Endothelial cell of umbilical vein (primary cell): ENCODE measurements around the gene FADS2. TPM values are rescaled to one million over a fixed set of nuclear protein-coding genes. Genes with fewer than 3 reads are reported as not detected.

ENCODE experiments used
- BruUV-seq: library from RNA; stranded (reverse); fragments of 400-500 nt; replicated peaks from 2 replicates; lab custom pipeline; 2021; lab: Mats Ljungman, UMichigan
- CTCF ChIA-PET: fragments of 300-600, 350-600 bp; sonication (Branson Sonifier 250); formaldehyde crosslinking; loops from one replicate; lab custom pipeline; 2021; ENCODE audit warnings: antibody characterized with exemption, inconsistent platforms; lab: Charles Lee
- POLR2A ChIA-PET: fragments of 300-600, 350-600 bp; sonication (Branson Sonifier 250); formaldehyde crosslinking; loops from one replicate; lab custom pipeline; 2021; ENCODE audit warnings: antibody characterized with exemption, inconsistent platforms; lab: Charles Lee
- DNase-seq: peaks from one replicate; pipeline ENCODE4 v3.0.0-alpha.2; 2011; ENCODE audit warnings: low read depth, low spot score
- FAIRE-seq: peaks from 2 replicates; lab custom pipeline; 2011; peaks lifted over from hg19 to GRCh38; lab: Jason Lieb, UNC
- H2AFZ ChIP-seq: 2 replicates; pipeline ENCODE4 v1.6.0; 2012; ENCODE audit warnings: low read depth, low read length, control low read depth, inconsistent platforms
- H3K27ac ChIP-seq: 2 replicates; pipeline ENCODE4 v1.5.1; 2011; ENCODE audit warnings: low read depth, mild to moderate bottlenecking, control low read depth, low read length, moderate library complexity; ENCODE audit not compliant: insufficient read depth
- H3K27me3 ChIP-seq, 2 experiments: 2 replicates each; pipeline versions ENCODE4 v1.6.0 to v1.6.1; 2011; ENCODE audit warnings: low read length in 2 of 2, mixed read lengths in 1 of 2; ENCODE audit not compliant: control insufficient read depth in 2 of 2, insufficient read depth in 2 of 2
- H3K36me3 ChIP-seq, 2 experiments: 2 replicates in 1 of 2; 3 replicates in 1 of 2; pipeline ENCODE4 v1.5.1; 2011; ENCODE audit warnings: low read length in 2 of 2, mild to moderate bottlenecking in 1 of 2, moderate library complexity in 1 of 2; ENCODE audit not compliant: control insufficient read depth in 2 of 2, insufficient read depth in 2 of 2; ENCODE audit errors: extremely low read depth in 1 of 2
- H3K4me1 ChIP-seq: 3 replicates; pipeline ENCODE4 v1.5.1; 2011; ENCODE audit warnings: mild to moderate bottlenecking, low read length; ENCODE audit not compliant: control insufficient read depth, insufficient read depth; ENCODE audit errors: extremely low read depth
- H3K4me2 ChIP-seq: 2 replicates; pipeline ENCODE4 v1.6.1; 2011; ENCODE audit warnings: low read length, control low read depth, mixed read lengths; ENCODE audit not compliant: insufficient read depth
- H3K4me3 ChIP-seq, 3 experiments: fragments of 200-600 bp in 1 of 3; sonication (generic), shearing (Covaris generic) in 1 of 3; replicated peaks in 1 of 3; 2 replicates each; pipeline ENCODE4 v1.5.1; 2011 to 2016; ENCODE audit warnings: control low read depth in 3 of 3, low read length in 3 of 3, mild to moderate bottlenecking in 2 of 3, inconsistent platforms in 1 of 3, low read depth in 1 of 3, moderate library complexity in 1 of 3; ENCODE audit not compliant: insufficient read depth in 1 of 3
- H3K79me2 ChIP-seq: 2 replicates; pipeline ENCODE4 v1.6.0; 2012; ENCODE audit warnings: low read length, inconsistent platforms; ENCODE audit not compliant: control insufficient read depth, insufficient read depth
- H3K9ac ChIP-seq: replicated peaks from 2 replicates; pipeline ENCODE3; 2011; ENCODE audit warnings: low read length, control low read depth; ENCODE audit not compliant: insufficient read depth; ENCODE audit errors: extremely low read depth
- H3K9me1 ChIP-seq: replicated peaks from 3 replicates; pipeline ENCODE4 v1.6.0; 2011; ENCODE audit warnings: mild to moderate bottlenecking, low read length; ENCODE audit not compliant: control insufficient read depth, insufficient read depth; ENCODE audit errors: extremely low read depth
- H3K9me3 ChIP-seq: replicated peaks from 2 replicates; pipeline ENCODE4 v1.5.1; 2012; ENCODE audit warnings: low read length, inconsistent platforms; ENCODE audit not compliant: control insufficient read depth, insufficient read depth
- H4K20me1 ChIP-seq: replicated peaks from 2 replicates; pipeline ENCODE3; 2011; ENCODE audit warnings: mild to moderate bottlenecking, low read length; ENCODE audit not compliant: control insufficient read depth, insufficient read depth; ENCODE audit errors: extremely low read depth
- EZH2 ChIP-seq: IDR thresholded peaks from 2 replicates; pipeline ENCODE4 v1.6.1; 2012; ENCODE audit warnings: borderline replicate concordance, low read depth, mild to moderate bottlenecking, moderate library complexity, low read length, inconsistent platforms; ENCODE audit not compliant: severe bottlenecking
- FOS ChIP-seq: IDR thresholded peaks from 2 replicates; pipeline ENCODE4 v1.6.1; 2011; ENCODE audit warnings: mild to moderate bottlenecking, low read length, moderate library complexity, borderline replicate concordance; ENCODE audit not compliant: insufficient read depth
- GATA2 ChIP-seq: IDR thresholded peaks from 2 replicates; pipeline ENCODE4 v1.7.0; 2011; ENCODE audit warnings: low read depth, mild to moderate bottlenecking, moderate library complexity, mixed read lengths, low read length; ENCODE audit not compliant: insufficient read length, insufficient read depth
- JUN ChIP-seq: IDR thresholded peaks from 2 replicates; pipeline ENCODE4 v1.6.1; 2011; ENCODE audit warnings: borderline replicate concordance, low read depth; ENCODE audit not compliant: insufficient read length, insufficient read depth
- MYC ChIP-seq: IDR thresholded peaks from one replicate; pipeline ENCODE4 v1.6.1; 2011; ENCODE audit warnings: mild to moderate bottlenecking, low read depth, low read length
- POLR2A ChIP-seq: IDR thresholded peaks from 2 replicates; pipeline ENCODE4 v1.6.1; 2012; ENCODE audit warnings: low read depth, mild to moderate bottlenecking, control low read depth, low read length
- POLR2AphosphoS5 ChIP-seq: IDR thresholded peaks from 2 replicates; pipeline ENCODE4 v1.6.1; 2012; ENCODE audit warnings: low read depth, mild to moderate bottlenecking, control low read depth, low read length, moderate library complexity; ENCODE audit not compliant: insufficient read depth
- dilution Hi-C: fragments of 300-500 bp; cut with MboI; formaldehyde crosslinking; loops from one replicate; pipeline ENCODE4 v1.15.0; 2019; ENCODE audit warnings: low sequenced_read_pairs; ENCODE audit not compliant: extremely low pct_ligation_motif_present
- intact Hi-C: fragments of 100-400 bp; cut with micrococcal nuclease; formaldehyde crosslinking; loops from one replicate; pipeline ENCODE4 v1.10.0; 2022
- polyA plus RNA-seq, 4 experiments: library from polyadenylated mRNA; depleted of rRNA in 3 of 4; stranded (reverse) in 3 of 4; unstranded in 1 of 4; fragments of >200 nt; gene quantifications; 2 replicates each; pipeline versions ENCODE4 v1.2.1 to v1.2.3, GENCODE V29; 2011 to 2012; ENCODE audit warnings: missing spikeins in 1 of 4
- total RNA-seq: library from RNA; stranded (reverse); gene quantifications from 2 replicates; pipeline ENCODE4 v1.2.3, GENCODE V29; 2021
- TF ChIP-seq, protein P1 (sequence below), 2 donors: IDR thresholded peaks; 1 replicate in 1 of 2; 2 replicates in 1 of 2; pipeline ENCODE4 v1.5.1; 2011; ENCODE audit warnings: low read length in 2 of 2, mild to moderate bottlenecking in 2 of 2, moderate library complexity in 2 of 2, control low read depth in 1 of 2, inconsistent platforms in 1 of 2, low read depth in 1 of 2; ENCODE audit not compliant: insufficient read depth in 1 of 2; ENCODE audit errors: extremely low read depth in 1 of 2
- TF ChIP-seq, protein P2 (sequence below): IDR thresholded peaks from 2 replicates; pipeline ENCODE4 v1.6.1; 2011; ENCODE audit not compliant: insufficient read depth, insufficient read length

Gene FADS2
- total and polyA plus RNA-seq, 2 donors (not counting 3 experiments of a cell fraction or from before 2014, with no cell fraction given) = 668 to 898 TPM

- CTCF ChIA-PET = interaction anchor here (5.7 kb wide), 1 partner anchor 39 kb away, joined by 38 read pairs; no protein-coding TSS in a partner anchor
- peak; percentile 67 for FAIRE-seq
These were observed 8.1 kb downstream of the FADS2 start for GRCh38 chr11:61836193-61836592.

GRCh38 chr11:61837411-61838005 lies 9.4 kb downstream of the FADS2 start:
- peaks cover 72% of the 10 kb centered on the region for H3K79me2 ChIP-seq
- dilution Hi-C loops (no loop called here), intact Hi-C loops (no loop called here)
- ChIA-PET POLR2A (no interaction called here), CTCF (interaction anchor here (5.7 kb wide), 1 partner anchor 41 kb away, joined by 38 read pairs; no protein-coding TSS in a partner anchor)
- H3K4me2 ChIP-seq = no peak overlapping the region
- TF ChIP-seq JUN (no peak), EZH2 (no peak), MYC (no peak), GATA2 (no peak), POLR2A (no peak), POLR2AphosphoS5 (no peak), FOS (no peak)
- TF ChIP-seq, protein P1, sequence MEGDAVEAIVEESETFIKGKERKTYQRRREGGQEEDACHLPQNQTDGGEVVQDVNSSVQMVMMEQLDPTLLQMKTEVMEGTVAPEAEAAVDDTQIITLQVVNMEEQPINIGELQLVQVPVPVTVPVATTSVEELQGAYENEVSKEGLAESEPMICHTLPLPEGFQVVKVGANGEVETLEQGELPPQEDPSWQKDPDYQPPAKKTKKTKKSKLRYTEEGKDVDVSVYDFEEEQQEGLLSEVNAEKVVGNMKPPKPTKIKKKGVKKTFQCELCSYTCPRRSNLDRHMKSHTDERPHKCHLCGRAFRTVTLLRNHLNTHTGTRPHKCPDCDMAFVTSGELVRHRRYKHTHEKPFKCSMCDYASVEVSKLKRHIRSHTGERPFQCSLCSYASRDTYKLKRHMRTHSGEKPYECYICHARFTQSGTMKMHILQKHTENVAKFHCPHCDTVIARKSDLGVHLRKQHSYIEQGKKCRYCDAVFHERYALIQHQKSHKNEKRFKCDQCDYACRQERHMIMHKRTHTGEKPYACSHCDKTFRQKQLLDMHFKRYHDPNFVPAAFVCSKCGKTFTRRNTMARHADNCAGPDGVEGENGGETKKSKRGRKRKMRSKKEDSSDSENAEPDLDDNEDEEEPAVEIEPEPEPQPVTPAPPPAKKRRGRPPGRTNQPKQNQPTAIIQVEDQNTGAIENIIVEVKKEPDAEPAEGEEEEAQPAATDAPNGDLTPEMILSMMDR (IDR thresholded peaks at IDR 0.05; ENCODE audit: extremely low read depth in 1 of 2, insufficient read depth in 1 of 2, low read depth in 1 of 2, low read length in 2 of 2) = no peak
- TF ChIP-seq, protein P2, sequence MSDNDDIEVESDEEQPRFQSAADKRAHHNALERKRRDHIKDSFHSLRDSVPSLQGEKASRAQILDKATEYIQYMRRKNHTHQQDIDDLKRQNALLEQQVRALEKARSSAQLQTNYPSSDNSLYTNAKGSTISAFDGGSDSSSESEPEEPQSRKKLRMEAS = no peak
- no peaks in the 10 kb centered on the region for H3K27me3 ChIP-seq
- peaks cover 34% of the 10 kb centered on the region for H3K4me1 ChIP-seq
- no peaks in the 10 kb centered on the region for H4K20me1 ChIP-seq
- H3K9me1 ChIP-seq = no peaks in the 10 kb centered on the region
- H3K27ac ChIP-seq = no peak overlapping the region
- no peaks in the 10 kb centered on the region for H3K9me3 ChIP-seq
- DNase-seq (no peak), FAIRE-seq (no peak)
- BruUV-seq = no TSS peak
- no peak overlapping the region for H2AFZ ChIP-seq
- H3K9ac ChIP-seq = no peak overlapping the region
- peaks cover 29 to 35% of the 10 kb centered on the region in 2 experiments for H3K36me3 ChIP-seq
- H3K4me3 ChIP-seq = no peak overlapping the region

More at GRCh38 chr11:61836193-61836592, 8.1 kb downstream of the FADS2 start:
- intact Hi-C loops (no loop called here), dilution Hi-C loops (no loop called here)
- POLR2A ChIA-PET = no interaction called here
- DNase-seq = no peak
- Histone ChIP-seq H3K4me1 (peaks cover 45% of the 10 kb centered on the region), H3K4me3 (no peak overlapping the region), H3K79me2 (peaks cover 78% of the 10 kb centered on the region), H3K4me2 (no peak overlapping the region), H2AFZ (no peak overlapping the region), H3K9me3 (no peaks in the 10 kb centered on the region), H3K9me1 (no peaks in the 10 kb centered on the region), H3K27ac (peak overlapping the region; percentile 98), H3K9ac (no peak overlapping the region), H4K20me1 (no peaks in the 10 kb centered on the region), H3K27me3 (no peaks in the 10 kb centered on the region), H3K36me3 (peaks cover 20 to 29% of the 10 kb centered on the region in 2 experiments)
- TF ChIP-seq GATA2 = no peak
- TF ChIP-seq, protein P2 = no peak
- TF ChIP-seq FOS = no peak
- TF ChIP-seq MYC = no peak
- TF ChIP-seq JUN = no peak
- TF ChIP-seq POLR2A = no peak
- TF ChIP-seq EZH2 = no peak
- no TSS peak for BruUV-seq
